PC-9 (cell line): ENCODE data around the gene KCNRG.

Experiments used
- CTCF ChIP-seq: fragments of 200-600 bp; sonication (generic); conservative IDR thresholded peaks from 2 replicates; pipeline ENCODE4 v1.6.1; 2017; ENCODE audit warnings: mixed run types, antibody characterized with exemption, mild to moderate bottlenecking, moderate library complexity
- EZH2 ChIP-seq: fragments of 200-600 bp; sonication (generic); IDR thresholded peaks from 2 replicates; pipeline ENCODE4 v1.8.0; 2017; ENCODE audit warnings: antibody characterized with exemption, low read depth

- no peak for TF ChIP-seq CTCF
- no peak for TF ChIP-seq EZH2
Measured at GRCh38 chr13:50053844-50054243, 38.6 kb downstream of the KCNRG start.
